ENCODE measurements around the gene OLFM4. TPM values are rescaled to one million over a fixed set of nuclear protein-coding genes. Genes with fewer than 3 reads are reported as not detected.

The OLFM4 gene
- under 1 TPM in 6 of 7 donors, not detected in 1; 0.13 to 0.98 (median 0.45) TPM for total RNA-seq
- under 1 TPM; 0.07 to 0.22 TPM for polyA plus RNA-seq
- long read RNA-seq, donor 1, partial matches to known transcripts: 0 of 4 reads
- long read RNA-seq, donor 1, other reads (novel, unspliced or antisense): 0 of 4 reads
- long read RNA-seq, donor 2: 0 reads
- long read RNA-seq, donor 3: 0 reads

- TF ChIP-seq CTCF (IDR thresholded peaks at IDR 0.05): no peak
- no peaks in the 10 kb centered on the region for H3K9me3 ChIP-seq
- intact Hi-C loops (cut with DNase I): no loop called here
- 86 to 91% (median 86%) methylated on average over 9 of the region's 9 CpGs for WGBS, 3 donors
- no peak for DNase-seq
- no peak within 1 kb of the TSS for H3K4me3 ChIP-seq
- no peaks in the 10 kb centered on the region for H3K36me3 ChIP-seq
- H3K27ac ChIP-seq: no peak within 1 kb of the TSS
- no peaks in the 10 kb centered on the region for H3K27me3 ChIP-seq
- no peaks in the 10 kb centered on the region for H3K4me1 ChIP-seq (ENCODE audit: insufficient read depth)
These were observed at the start of gene OLFM4 for GRCh38 chr13:53028637-53029203. TSS of gene OLFM4 (plus strand) at chr13:53028813. CDS start at chr13:53028837, 24 bp downstream.

DNA sequence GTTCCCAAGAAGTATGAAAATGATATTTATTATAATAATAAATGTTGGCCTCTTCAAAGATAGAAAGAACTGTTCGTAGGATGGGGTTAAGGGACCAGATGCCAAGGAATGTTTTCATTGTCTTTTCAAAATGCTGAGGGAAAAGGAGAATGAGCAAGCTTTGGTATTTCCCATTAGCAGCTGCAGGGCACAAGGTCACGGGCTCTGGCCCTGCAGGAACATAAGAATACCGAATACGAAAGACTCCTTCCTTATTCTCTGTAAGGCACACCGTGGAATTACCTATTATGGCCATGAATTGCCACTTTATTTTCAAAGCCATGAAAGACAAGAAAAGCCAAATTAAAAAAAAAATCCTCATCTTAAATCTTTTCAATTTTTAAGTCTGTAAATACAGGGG, 49.6 kb upstream of the OLFM4 start:
- intact Hi-C loops (cut with DNase I): no loop called here
- Histone ChIP-seq H3K4me3 (no peak overlapping the region), H3K4me1 (ENCODE audit: insufficient read depth) (no peaks in the 10 kb centered on the region), H3K27me3 (no peaks in the 10 kb centered on the region), H3K36me3 (no peaks in the 10 kb centered on the region), H3K27ac (no peak overlapping the region), H3K9me3 (no peaks in the 10 kb centered on the region)
- DNase-seq: no peak
- 31 to 52% (median 34%) methylated on average over 5 of the region's 5 CpGs for WGBS, 3 donors
- no peak for TF ChIP-seq EP300 (IDR thresholded peaks at IDR 0.05)
- no peak for TF ChIP-seq CTCF (IDR thresholded peaks at IDR 0.05)
- no peak for TF ChIP-seq POLR2A (IDR thresholded peaks at IDR 0.05)

- Histone ChIP-seq H3K4me3 (no peak overlapping the region), H3K27ac (no peak overlapping the region), H3K9me3 (no peaks in the 10 kb centered on the region), H3K36me3 (no peaks in the 10 kb centered on the region), H3K27me3 (no peaks in the 10 kb centered on the region), H3K4me1 (ENCODE audit: insufficient read depth) (no peaks in the 10 kb centered on the region)
- no peak for DNase-seq
- TF ChIP-seq POLR2A (IDR thresholded peaks at IDR 0.05) (no peak), CTCF (IDR thresholded peaks at IDR 0.05) (no peak), EP300 (IDR thresholded peaks at IDR 0.05) (no peak)
- intact Hi-C loops (cut with DNase I): no loop called here
- 74 to 76% (median 75%) methylated on average over 5 of the region's 5 CpGs for WGBS, 3 donors
These were observed 47.9 kb upstream of the OLFM4 start for GRCh38 chr13:52980695-52981094.

- no peaks in the 10 kb centered on the region for H3K27me3 ChIP-seq
- no peaks in the 10 kb centered on the region for H3K36me3 ChIP-seq
- no peak for DNase-seq
- H3K27ac ChIP-seq: no peak overlapping the region
- H3K4me3 ChIP-seq: no peak overlapping the region
- H3K9me3 ChIP-seq: no peaks in the 10 kb centered on the region
- intact Hi-C loops (cut with DNase I): no loop called here
- H3K4me1 ChIP-seq (ENCODE audit: insufficient read depth): no peaks in the 10 kb centered on the region
- TF ChIP-seq CTCF (IDR thresholded peaks at IDR 0.05) (no peak), POLR2A (IDR thresholded peaks at IDR 0.05) (no peak), EP300 (IDR thresholded peaks at IDR 0.05) (no peak)
- 87 to 89% (median 87%) methylated on average over 4 of the region's 4 CpGs for whole genome bisulfite sequencing, 3 donors
These were observed 44.8 kb upstream of the OLFM4 start for GRCh38 chr13:52983836-52984235.
